Neural progenitor cell (in vitro differentiated cells): ENCODE results near the gene SMURF1.

ENCODE experiments used
- EZH2 ChIP-seq: fragments of 200-600 bp; sonication (generic); IDR thresholded peaks from 2 replicates; pipeline ENCODE4 v1.6.1; 2017; ENCODE audit warnings: antibody characterized with exemption, mild to moderate bottlenecking, moderate library complexity
- EZH2phosphoT487 ChIP-seq: fragments of 200-600 bp; sonication (generic); IDR thresholded peaks from 2 replicates; pipeline ENCODE4 v1.6.1; 2017; ENCODE audit warnings: antibody characterized with exemption
- TF ChIP-seq, protein P1 (sequence below): fragments of 200-600 bp; sonication (generic); IDR thresholded peaks from 2 replicates; pipeline ENCODE4 v1.5.1; 2017; ENCODE audit warnings: antibody characterized with exemption, mild to moderate bottlenecking

DNA sequence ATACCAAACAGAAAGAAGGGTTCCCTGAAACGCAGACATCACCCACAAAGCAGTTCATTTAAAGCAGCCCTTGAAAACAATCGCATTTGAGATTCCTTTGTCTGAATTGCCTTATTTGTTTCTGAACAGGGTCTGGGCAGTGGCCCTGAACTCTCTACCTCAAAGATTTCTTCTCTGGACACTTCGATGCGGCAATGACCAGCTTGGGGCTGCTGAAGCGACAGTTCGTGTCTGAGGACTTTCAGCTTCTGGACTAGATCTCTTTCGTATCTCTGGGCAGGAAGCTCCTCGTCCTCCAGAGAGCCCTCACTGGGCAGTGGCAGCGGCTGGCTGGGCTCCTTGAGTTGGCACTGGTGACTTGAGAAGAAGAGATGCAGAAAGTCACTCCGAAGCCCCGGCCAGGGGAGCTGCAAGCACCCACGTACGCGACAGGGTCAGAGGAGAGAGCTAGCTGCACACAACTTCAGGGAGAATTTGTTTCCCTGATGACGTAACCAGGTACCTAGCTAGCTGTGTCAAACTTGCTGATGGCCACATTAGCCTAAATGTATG lies 96.3 kb downstream of the SMURF1 start:
- TF ChIP-seq EZH2phosphoT487 (no peak), EZH2 (no peak)
- TF ChIP-seq, protein P1, sequence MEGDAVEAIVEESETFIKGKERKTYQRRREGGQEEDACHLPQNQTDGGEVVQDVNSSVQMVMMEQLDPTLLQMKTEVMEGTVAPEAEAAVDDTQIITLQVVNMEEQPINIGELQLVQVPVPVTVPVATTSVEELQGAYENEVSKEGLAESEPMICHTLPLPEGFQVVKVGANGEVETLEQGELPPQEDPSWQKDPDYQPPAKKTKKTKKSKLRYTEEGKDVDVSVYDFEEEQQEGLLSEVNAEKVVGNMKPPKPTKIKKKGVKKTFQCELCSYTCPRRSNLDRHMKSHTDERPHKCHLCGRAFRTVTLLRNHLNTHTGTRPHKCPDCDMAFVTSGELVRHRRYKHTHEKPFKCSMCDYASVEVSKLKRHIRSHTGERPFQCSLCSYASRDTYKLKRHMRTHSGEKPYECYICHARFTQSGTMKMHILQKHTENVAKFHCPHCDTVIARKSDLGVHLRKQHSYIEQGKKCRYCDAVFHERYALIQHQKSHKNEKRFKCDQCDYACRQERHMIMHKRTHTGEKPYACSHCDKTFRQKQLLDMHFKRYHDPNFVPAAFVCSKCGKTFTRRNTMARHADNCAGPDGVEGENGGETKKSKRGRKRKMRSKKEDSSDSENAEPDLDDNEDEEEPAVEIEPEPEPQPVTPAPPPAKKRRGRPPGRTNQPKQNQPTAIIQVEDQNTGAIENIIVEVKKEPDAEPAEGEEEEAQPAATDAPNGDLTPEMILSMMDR, result no peak
